Esophagus mucosa (tissue), 1 donor: ENCODE measurements around the gene MAP2K5. TPM values are rescaled to one million over a fixed set of nuclear protein-coding genes. Genes with fewer than 3 reads are reported as not detected.

Source experiments
- ATAC-seq: fragments of 200-7000 bp; cut with Tn5 transposase; one replicate; pipeline ENCODE4 v1.9.1; 2020
- total RNA-seq: library from RNA; stranded (reverse); gene quantifications from one replicate; pipeline ENCODE4 v1.2.4, GENCODE V29; 2023
- donor health status: DM: yes; HTN: yes; CAD: no.

Gene MAP2K5
- total RNA-seq, 1 donor from 2014 or later = 14.2 TPM

DNA sequence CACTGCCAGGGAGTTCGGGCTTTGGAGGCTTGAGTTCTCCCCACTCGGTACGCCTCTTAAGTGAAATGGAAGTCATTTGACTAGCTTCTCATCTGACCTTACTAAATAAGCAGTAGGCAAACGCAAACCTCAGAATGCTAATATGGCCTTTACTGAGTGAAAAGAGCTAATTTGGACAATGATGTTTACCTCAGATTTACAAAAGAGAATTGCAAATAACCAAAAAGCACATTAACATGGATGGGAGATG lies 298.9 kb downstream of the MAP2K5 start:
- ATAC-seq = no peak

GRCh38 chr15:67843092-67843501 lies 300.6 kb downstream of the MAP2K5 start:
- no peak for ATAC-seq

DNA sequence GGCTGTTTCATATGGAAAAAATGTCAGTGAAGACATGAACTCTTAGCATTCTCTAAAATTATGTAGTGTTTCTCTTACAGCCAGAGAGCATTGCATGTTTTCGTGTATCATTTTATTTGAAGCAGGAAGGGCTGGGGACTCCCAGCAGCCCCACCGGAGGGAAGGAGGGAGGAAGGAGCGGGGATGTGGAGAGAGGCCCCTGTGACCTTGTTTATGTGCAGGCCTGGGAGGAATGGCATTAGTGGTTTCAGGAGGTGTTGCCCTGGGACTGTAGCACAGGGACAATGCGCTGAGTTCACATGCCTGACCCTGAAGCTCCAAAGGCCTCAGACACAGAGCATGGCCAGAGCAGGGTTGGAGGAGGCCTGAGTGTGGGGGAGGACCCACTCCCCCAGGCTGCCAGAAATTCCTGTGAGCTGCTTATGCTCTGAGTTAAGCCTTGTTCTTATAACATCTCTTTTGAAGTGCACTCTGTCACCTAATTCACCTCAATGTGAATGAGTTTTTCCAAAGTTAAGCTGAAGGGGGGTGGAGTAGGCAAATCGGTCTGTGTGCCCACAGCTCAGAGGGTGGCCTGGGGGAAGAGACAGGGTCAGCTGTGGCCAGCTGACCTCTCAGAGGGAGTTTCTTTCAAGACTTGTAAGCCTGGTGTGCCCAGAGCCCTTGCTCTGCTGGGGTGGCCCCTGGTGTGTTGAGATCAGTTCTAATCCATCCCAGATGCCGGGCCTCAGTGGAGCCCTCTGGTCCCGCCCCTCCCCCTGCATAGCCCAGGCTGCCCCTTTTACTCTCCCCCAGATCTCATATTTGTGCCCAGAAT lies 301.3 kb downstream of the MAP2K5 start:
- no peak for ATAC-seq

DNA sequence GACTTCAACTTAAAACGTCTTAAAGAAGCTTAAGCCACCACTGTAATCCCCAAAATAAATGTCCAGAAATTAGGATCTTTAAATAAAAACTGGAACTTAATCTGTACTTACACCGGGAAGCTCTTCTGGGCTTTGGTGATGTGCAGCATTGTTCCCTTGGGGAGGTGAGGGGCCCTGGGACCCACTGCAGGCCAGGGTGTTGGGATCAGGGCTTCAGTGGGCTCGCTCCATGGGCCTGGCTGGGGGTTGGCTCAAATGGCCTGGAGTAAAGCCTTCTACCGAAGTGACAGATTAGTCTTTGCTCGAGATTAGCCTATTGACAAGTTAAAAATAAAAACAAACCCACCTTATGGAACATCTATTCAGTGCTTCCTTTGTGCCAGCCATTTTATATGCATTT lies 303.5 kb downstream of the MAP2K5 start:
- ATAC-seq = no peak

- ATAC-seq = no peak
Observed at GRCh38 chr15:67849538-67849937, 307.0 kb downstream of the MAP2K5 start.

DNA sequence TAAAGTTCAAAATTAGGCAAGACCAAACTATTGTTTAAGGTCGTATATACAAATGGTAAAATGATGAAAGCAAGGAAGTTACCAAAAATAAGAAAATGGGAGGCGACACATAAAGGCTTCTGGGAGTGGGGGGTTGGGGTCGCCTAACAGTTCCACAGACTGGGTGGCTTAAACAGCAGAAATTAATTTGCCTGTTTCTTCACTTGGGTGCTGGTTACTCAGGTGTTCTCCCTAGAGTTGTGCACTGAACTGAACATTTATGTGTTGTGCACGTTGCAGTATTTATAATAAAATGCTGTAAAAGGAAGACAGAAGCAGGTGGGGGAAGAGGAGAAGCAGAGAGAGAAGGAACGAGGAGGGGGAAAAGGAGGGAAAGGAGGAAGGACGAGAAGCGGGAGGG lies 307.8 kb downstream of the MAP2K5 start:
- no peak for ATAC-seq

GRCh38 chr15:67850994-67851571 lies 308.6 kb downstream of the MAP2K5 start:
- ATAC-seq = peak; percentile 60

DNA sequence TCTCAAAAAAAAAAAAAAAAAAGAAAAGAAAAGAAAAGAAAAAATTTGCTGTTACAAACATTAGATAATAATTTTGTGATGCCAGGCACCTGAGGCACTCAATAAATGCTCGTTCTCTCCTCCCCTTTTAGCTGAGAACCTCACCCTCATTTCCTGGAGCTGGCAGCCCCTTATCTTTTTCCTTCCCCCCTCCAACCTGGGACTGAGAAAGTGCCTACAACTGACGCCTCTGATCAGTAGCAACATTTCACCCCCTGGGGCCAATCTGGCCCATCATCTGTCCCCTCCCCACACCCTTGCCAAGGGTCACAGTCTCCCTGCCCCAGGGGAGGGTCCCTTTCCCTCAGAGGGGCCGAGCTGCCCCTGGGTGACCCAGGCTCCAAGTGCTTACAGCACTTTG lies 309.9 kb downstream of the MAP2K5 start:
- ATAC-seq = peak; percentile 14

- ATAC-seq = no peak
Observed at GRCh38 chr15:67853454-67853853, 311.0 kb downstream of the MAP2K5 start.

DNA sequence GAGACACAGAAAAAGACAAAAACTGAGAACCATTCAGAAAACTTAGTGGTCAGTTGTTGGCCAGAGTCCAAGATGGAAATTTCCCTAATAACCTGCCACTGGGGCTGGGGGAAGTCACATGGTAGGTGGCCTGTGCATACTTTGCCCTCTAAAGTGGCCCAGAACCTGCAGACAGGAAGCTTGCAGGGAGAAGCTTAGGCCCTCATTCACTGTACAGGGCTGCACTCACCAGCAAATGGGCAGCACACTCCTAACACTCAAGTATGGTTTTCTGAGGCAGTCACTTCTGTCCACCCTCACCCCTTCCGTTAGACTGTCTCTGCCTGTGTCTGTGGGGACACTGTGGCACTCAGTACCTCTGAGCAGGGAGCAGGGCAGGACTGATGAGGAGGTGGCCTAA lies 311.9 kb downstream of the MAP2K5 start:
- ATAC-seq = no peak

GRCh38 chr15:67855842-67856241 lies 313.3 kb downstream of the MAP2K5 start:
- ATAC-seq = no peak

Other genes with a start within 250 kb of the MAP2K5 start
- gene C15orf61, start 21.6 kb upstream of the MAP2K5 start, total RNA-seq = 2.8 TPM